COR-L47 (cell line): ENCODE measurements around the gene ATL1.
"Not testable (repeated sequence)": the region's sequence is repeated elsewhere in the genome, so short reads cannot be mapped to it uniquely, and the experiment has no call there.

Source experiments
- DNase-seq: peaks from one replicate; lab custom pipeline; 2025; lab: John Stamatoyannopoulos, UW

The ATL1 gene

GRCh38 chr14:50603565-50603964 lies 43.6 kb downstream of the ATL1 start:
- DNase-seq = no peak

- no peak for DNase-seq
Observed at GRCh38 chr14:50605766-50606165, 45.8 kb downstream of the ATL1 start.

GRCh38 chr14:50606468-50606867 lies 46.5 kb downstream of the ATL1 start:
- DNase-seq = no peak

- no peak for DNase-seq
Observed at GRCh38 chr14:50607181-50607580, 47.2 kb downstream of the ATL1 start.

GRCh38 chr14:50607761-50608160 lies 47.8 kb downstream of the ATL1 start:
- no peak for DNase-seq

- no peak for DNase-seq
Observed at GRCh38 chr14:50608302-50608851, 48.4 kb downstream of the ATL1 start.

GRCh38 chr14:50610465-50610864 lies 50.5 kb downstream of the ATL1 start:
- DNase-seq = no peak

- no peak for DNase-seq
Observed at GRCh38 chr14:50612806-50613205, 52.9 kb downstream of the ATL1 start.

GRCh38 chr14:50615056-50615455 lies 55.1 kb downstream of the ATL1 start:
- DNase-seq = no peak

GRCh38 chr14:50615552-50615951 lies 55.6 kb downstream of the ATL1 start:
- no peak for DNase-seq

GRCh38 chr14:50616275-50616674 lies 56.3 kb downstream of the ATL1 start:
- no peak for DNase-seq

GRCh38 chr14:50619569-50620141 lies 59.7 kb downstream of the ATL1 start:
- DNase-seq = no peak

GRCh38 chr14:50620341-50620740 lies 60.4 kb downstream of the ATL1 start:
- DNase-seq = no peak

- DNase-seq = no peak
Observed at GRCh38 chr14:50622978-50623377, 63.0 kb downstream of the ATL1 start.

GRCh38 chr14:50624447-50624846 lies 64.5 kb downstream of the ATL1 start:
- no peak for DNase-seq

GRCh38 chr14:50624947-50625346 lies 65.0 kb downstream of the ATL1 start:
- not testable (repeated sequence) for DNase-seq

GRCh38 chr14:50631408-50631821 lies 71.5 kb downstream of the ATL1 start:
- DNase-seq = no peak

- DNase-seq = no peak
Observed at GRCh38 chr14:50633954-50634353, 74.0 kb downstream of the ATL1 start.

GRCh38 chr14:50635141-50635540 lies 75.2 kb downstream of the ATL1 start:
- no peak for DNase-seq

GRCh38 chr14:50647282-50647681 lies 87.3 kb downstream of the ATL1 start:
- DNase-seq = no peak

- no peak for DNase-seq
Observed at GRCh38 chr14:50647753-50648152, 87.8 kb downstream of the ATL1 start.

GRCh38 chr14:50649691-50650090 lies 89.7 kb downstream of the ATL1 start:
- DNase-seq = no peak

- no peak for DNase-seq
Observed at GRCh38 chr14:50656776-50657175, 96.8 kb downstream of the ATL1 start.

- no peak for DNase-seq
Observed at GRCh38 chr14:50657753-50658152, 97.8 kb downstream of the ATL1 start.
